Measurements from ENCODE around the gene CHD9. TPM values are rescaled to one million over a fixed set of nuclear protein-coding genes. Genes with fewer than 3 reads are reported as not detected.

CHD9 gene
- total and polyA plus RNA-seq, 9 of the 15 experiments (the other 6 are each of a cell fraction or from before 2014, with no cell fraction given) = 29.0 to 69.3 (median 40.6) TPM

DNA sequence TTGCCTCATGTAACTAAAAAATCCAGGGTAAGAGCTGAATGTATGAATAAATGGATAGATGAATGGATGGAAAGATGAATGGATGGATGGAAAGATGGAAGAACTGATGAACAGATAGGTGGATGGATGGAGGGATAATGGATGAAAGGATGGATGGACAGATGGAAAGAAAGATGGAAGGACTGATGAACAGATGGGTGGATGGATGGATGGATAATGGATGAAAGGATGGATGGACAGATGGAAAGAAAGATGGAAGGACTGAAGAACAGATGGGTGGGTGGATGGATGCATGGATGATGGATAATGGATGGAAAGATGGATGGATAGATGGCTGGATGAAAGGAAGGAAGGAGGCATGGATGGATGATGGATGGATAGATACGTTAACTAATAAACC, 14.0 kb upstream of the CHD9 start:
- Histone ChIP-seq H3K36me3 (ENCODE audit: control insufficient read depth, insufficient read depth, low read length) (no peaks in the 10 kb centered on the region), H4K20me1 (replicated peaks; ENCODE audit: control insufficient read depth, insufficient read depth, low read length) (no peaks in the 10 kb centered on the region), H3K4me2 (ENCODE audit: insufficient read depth, low read length) (no peak overlapping the region), H3K79me2 (ENCODE audit: control insufficient read depth, insufficient read depth, low read length) (no peaks in the 10 kb centered on the region), H3K9me1 (ENCODE audit: control insufficient read depth, insufficient read depth, low read length) (no peaks in the 10 kb centered on the region), H3K9ac (ENCODE audit: insufficient read depth in 1 of 2, low read depth in 2 of 2, low read length in 2 of 2) (no peak overlapping the region), H3K4me1 (replicated peaks in 1 of 2; ENCODE audit: control insufficient read depth in 2 of 2, insufficient read depth in 2 of 2, low read length in 2 of 2) (no peaks in the 10 kb centered on the region), H2AFZ (ENCODE audit: low read depth, low read length) (no peak overlapping the region), H3K27me3 (ENCODE audit: control insufficient read depth in 2 of 2, insufficient read depth in 2 of 2, low read length in 2 of 2) (peaks cover 22 to 27% of the 10 kb centered on the region in 2 experiments; a peak in 4 of 5 replicates), H3K9me3 (replicated peaks; ENCODE audit: control insufficient read depth, insufficient read depth, low read depth, low read length) (no peaks in the 10 kb centered on the region), H3K4me3 (no peak overlapping the region), H3K27ac (ENCODE audit: extremely low read depth, low read depth, low read length) (no peak overlapping the region)
- FAIRE-seq (no peak), DNase-seq (ENCODE audit: extremely low read depth in 1 of 4, low spot score in 3 of 4) (no peak), ATAC-seq (no peak)
- in situ Hi-C loops (cut with MboI) (no loop called here), intact Hi-C loops (cut with micrococcal nuclease) (no loop called here)
- WGBS (ENCODE audit: insufficient coverage, low coverage, missing lambda C conversion rate) = 8% methylated on average over 1 of the region's 1 CpG
- BruUV-seq (replicated peaks) = no TSS peak
- TF ChIP-seq MEF2D (tag; conservative IDR thresholded peaks at IDR 0.05; ENCODE audit: low read depth) = no peak
- TF ChIP-seq EHMT2 (IDR thresholded peaks at IDR 0.05) = peak; percentile 62
- CTCF ChIA-PET (ENCODE audit: low intra/inter-chr PET ratio) = no interaction called here
- POLR2A ChIA-PET = no interaction called here

DNA sequence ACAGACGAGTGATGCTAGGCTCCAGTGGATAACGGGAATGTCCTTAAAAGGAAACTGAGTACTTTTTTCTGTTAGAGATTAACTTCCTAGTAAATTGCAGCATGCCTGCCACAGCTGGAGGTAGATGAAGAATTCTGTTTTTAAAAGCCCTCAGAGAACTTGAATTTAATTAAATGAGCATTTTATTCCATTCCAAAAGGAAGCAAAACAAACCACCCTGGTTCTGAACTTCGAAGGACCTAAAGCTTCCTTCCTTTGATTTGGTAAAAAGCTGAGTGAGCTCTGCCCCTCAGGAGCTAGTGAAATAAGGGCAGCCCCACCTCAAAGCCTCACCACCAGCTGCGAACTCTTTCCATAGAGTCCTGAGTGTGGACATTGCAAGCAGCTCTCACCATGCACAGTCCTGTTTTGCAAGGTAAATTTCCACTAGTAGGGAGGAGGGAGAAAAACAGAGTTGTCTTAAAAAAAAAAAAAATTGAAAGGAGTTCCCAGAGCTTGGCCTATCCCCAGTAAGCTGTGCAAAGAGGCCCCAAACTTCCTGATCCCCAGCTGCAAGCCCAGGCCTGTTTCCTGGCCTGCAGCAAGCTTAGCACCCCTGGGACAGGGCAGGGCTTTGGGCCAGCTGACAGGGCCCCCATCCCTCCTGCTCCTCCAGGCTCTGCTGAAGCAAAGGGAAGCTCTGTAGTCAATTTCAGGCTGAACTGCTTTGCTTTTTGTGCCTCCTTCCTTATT, 13.3 kb upstream of the CHD9 start:
- H4K20me1 ChIP-seq (replicated peaks; ENCODE audit: control insufficient read depth, insufficient read depth, low read length) = no peaks in the 10 kb centered on the region
- ChIA-PET POLR2A (interaction anchor here (0.6 kb wide), 1 partner anchor 113 kb away, joined by 3 read pairs; no protein-coding TSS in a partner anchor), CTCF (ENCODE audit: low intra/inter-chr PET ratio) (interaction anchor here (0.5 kb wide), 1 partner anchor 603 kb away, joined by 3 read pairs; no protein-coding TSS in a partner anchor)
- no peaks in the 10 kb centered on the region for H3K4me1 ChIP-seq (replicated peaks in 1 of 2; ENCODE audit: control insufficient read depth in 2 of 2, insufficient read depth in 2 of 2, low read length in 2 of 2)
- no peak overlapping the region for H2AFZ ChIP-seq (ENCODE audit: low read depth, low read length)
- FAIRE-seq (no peak), ATAC-seq (no peak), DNase-seq (ENCODE audit: extremely low read depth in 1 of 4, low spot score in 3 of 4) (no peak)
- no peak overlapping the region for H3K27ac ChIP-seq (ENCODE audit: extremely low read depth, low read depth, low read length)
- H3K4me3 ChIP-seq = no peak overlapping the region
- H3K79me2 ChIP-seq (ENCODE audit: control insufficient read depth, insufficient read depth, low read length) = no peaks in the 10 kb centered on the region
- in situ Hi-C loops (cut with MboI) = no loop called here
- H3K9me3 ChIP-seq (replicated peaks; ENCODE audit: control insufficient read depth, insufficient read depth, low read depth, low read length) = no peaks in the 10 kb centered on the region
- BruUV-seq (replicated peaks) = no TSS peak
- no peak overlapping the region for H3K4me2 ChIP-seq (ENCODE audit: insufficient read depth, low read length)
- H3K36me3 ChIP-seq (ENCODE audit: control insufficient read depth, insufficient read depth, low read length) = no peaks in the 10 kb centered on the region
- peaks cover 22 to 25% of the 10 kb centered on the region in 2 experiments; a peak in 4 of 5 replicates for H3K27me3 ChIP-seq (ENCODE audit: control insufficient read depth in 2 of 2, insufficient read depth in 2 of 2, low read length in 2 of 2)
- H3K9me1 ChIP-seq (ENCODE audit: control insufficient read depth, insufficient read depth, low read length) = no peaks in the 10 kb centered on the region
- 3% methylated on average over 4 of the region's 4 CpGs for WGBS (ENCODE audit: insufficient coverage, low coverage, missing lambda C conversion rate)
- intact Hi-C loops (cut with micrococcal nuclease) = no loop called here
- H3K9ac ChIP-seq (ENCODE audit: insufficient read depth in 1 of 2, low read depth in 2 of 2, low read length in 2 of 2) = no peak overlapping the region
- TF ChIP-seq MEF2A (IDR thresholded peaks at IDR 0.05; ENCODE audit: control insufficient read depth, low read depth, low read length) (no peak), THRAP3 (IDR thresholded peaks at IDR 0.05; ENCODE audit: borderline replicate concordance) (no peak), FOXA3 (CRISPR knock-in tag; conservative IDR thresholded peaks at IDR 0.05 in 1 of 2, IDR thresholded peaks at IDR 0.05 in 1 of 2) (no peak), MTA2 (IDR thresholded peaks at IDR 0.05; ENCODE audit: low read depth) (no peak), ZNF695 (CRISPR knock-in tag; IDR thresholded peaks at IDR 0.05) (no peak)
- TF ChIP-seq, protein P1, sequence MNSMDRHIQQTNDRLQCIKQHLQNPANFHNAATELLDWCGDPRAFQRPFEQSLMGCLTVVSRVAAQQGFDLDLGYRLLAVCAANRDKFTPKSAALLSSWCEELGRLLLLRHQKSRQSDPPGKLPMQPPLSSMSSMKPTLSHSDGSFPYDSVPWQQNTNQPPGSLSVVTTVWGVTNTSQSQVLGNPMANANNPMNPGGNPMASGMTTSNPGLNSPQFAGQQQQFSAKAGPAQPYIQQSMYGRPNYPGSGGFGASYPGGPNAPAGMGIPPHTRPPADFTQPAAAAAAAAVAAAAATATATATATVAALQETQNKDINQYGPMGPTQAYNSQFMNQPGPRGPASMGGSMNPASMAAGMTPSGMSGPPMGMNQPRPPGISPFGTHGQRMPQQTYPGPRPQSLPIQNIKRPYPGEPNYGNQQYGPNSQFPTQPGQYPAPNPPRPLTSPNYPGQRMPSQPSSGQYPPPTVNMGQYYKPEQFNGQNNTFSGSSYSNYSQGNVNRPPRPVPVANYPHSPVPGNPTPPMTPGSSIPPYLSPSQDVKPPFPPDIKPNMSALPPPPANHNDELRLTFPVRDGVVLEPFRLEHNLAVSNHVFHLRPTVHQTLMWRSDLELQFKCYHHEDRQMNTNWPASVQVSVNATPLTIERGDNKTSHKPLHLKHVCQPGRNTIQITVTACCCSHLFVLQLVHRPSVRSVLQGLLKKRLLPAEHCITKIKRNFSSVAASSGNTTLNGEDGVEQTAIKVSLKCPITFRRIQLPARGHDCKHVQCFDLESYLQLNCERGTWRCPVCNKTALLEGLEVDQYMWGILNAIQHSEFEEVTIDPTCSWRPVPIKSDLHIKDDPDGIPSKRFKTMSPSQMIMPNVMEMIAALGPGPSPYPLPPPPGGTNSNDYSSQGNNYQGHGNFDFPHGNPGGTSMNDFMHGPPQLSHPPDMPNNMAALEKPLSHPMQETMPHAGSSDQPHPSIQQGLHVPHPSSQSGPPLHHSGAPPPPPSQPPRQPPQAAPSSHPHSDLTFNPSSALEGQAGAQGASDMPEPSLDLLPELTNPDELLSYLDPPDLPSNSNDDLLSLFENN (IDR thresholded peaks at IDR 0.05; ENCODE audit: low read depth in 2 of 2, low read length in 2 of 2) = no peak
